Nephron progenitor cell (in vitro differentiated cells): ENCODE results near the gene GPS2.
A peak's percentile ranks its signal among the peaks of the same experiment; 100 is the strongest.

ENCODE experiments used
- DNase-seq: peaks from one replicate; pipeline ENCODE4 v3.0.0; 2021
- H3K27ac Mint-ChIP-seq: 2 replicates; pipeline ENCODE4 v1.8.0; 2021; ENCODE audit warnings: mild to moderate bottlenecking, moderate library complexity, mixed read lengths
- H3K27me3 Mint-ChIP-seq: 2 replicates; pipeline ENCODE4 v1.8.0; 2021; ENCODE audit warnings: mild to moderate bottlenecking, low read depth, mixed read lengths; ENCODE audit not compliant: poor library complexity
- H3K36me3 Mint-ChIP-seq: 2 replicates; pipeline ENCODE4 v1.8.0; 2021; ENCODE audit warnings: low read depth, mixed read lengths
- H3K4me1 Mint-ChIP-seq: 2 replicates; pipeline ENCODE4 v1.8.0; 2021; ENCODE audit warnings: mixed read lengths
- H3K4me3 Mint-ChIP-seq: 2 replicates; pipeline ENCODE4 v1.8.0; 2021; ENCODE audit warnings: mild to moderate bottlenecking, moderate library complexity, mixed read lengths
- H3K9me3 Mint-ChIP-seq: 2 replicates; pipeline ENCODE4 v1.8.0; 2021; ENCODE audit warnings: mild to moderate bottlenecking, moderate library complexity, mixed read lengths
- TF ChIP-seq, protein P1 (sequence below): fragments of 200-600 bp; sonication (generic); IDR thresholded peaks from 2 replicates; pipeline ENCODE4 v1.5.0; 2021; ENCODE audit warnings: antibody characterized with exemption

Gene GPS2

DNA sequence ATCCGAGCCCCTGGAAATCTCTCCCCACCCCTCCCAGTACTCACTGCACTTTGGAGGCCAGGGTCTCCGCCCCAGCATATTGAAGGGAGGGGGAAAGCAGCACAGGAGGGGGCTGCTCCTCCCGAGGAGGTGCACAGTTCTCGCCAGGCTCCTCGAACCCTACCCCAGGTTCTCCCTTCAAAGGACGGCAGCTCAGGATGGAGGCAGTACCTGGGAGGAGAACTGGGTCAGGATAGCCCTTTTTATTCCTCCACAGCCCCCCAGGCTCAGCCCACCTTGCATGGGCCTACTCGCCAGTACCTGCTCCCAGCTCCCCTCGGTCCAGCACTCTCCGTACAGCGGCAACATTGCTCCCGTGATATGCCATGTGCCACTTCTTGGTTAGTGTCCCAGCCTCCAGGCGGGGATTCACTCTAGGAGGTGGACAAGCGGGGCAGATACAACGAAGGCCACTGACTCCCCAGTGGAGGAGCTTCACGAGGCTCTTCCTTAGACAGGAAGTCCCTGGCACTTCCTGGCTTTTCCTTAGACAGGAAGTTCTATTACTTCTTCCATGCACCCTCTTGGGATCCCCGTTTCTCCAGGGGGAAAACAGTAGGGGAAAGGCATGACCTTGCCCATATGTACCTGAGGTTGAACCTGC, 2.1 kb upstream of the GPS2 start:
- Mint-ChIP-seq H3K4me3 (peak overlapping the region; percentile 51), H3K9me3 (no peaks in the 10 kb centered on the region), H3K36me3 (peaks cover 46% of the 10 kb centered on the region), H3K27me3 (no peaks in the 10 kb centered on the region), H3K4me1 (peaks cover 30% of the 10 kb centered on the region), H3K27ac (peak overlapping the region; percentile 57)
- DNase-seq = no peak
- TF ChIP-seq, protein P1, sequence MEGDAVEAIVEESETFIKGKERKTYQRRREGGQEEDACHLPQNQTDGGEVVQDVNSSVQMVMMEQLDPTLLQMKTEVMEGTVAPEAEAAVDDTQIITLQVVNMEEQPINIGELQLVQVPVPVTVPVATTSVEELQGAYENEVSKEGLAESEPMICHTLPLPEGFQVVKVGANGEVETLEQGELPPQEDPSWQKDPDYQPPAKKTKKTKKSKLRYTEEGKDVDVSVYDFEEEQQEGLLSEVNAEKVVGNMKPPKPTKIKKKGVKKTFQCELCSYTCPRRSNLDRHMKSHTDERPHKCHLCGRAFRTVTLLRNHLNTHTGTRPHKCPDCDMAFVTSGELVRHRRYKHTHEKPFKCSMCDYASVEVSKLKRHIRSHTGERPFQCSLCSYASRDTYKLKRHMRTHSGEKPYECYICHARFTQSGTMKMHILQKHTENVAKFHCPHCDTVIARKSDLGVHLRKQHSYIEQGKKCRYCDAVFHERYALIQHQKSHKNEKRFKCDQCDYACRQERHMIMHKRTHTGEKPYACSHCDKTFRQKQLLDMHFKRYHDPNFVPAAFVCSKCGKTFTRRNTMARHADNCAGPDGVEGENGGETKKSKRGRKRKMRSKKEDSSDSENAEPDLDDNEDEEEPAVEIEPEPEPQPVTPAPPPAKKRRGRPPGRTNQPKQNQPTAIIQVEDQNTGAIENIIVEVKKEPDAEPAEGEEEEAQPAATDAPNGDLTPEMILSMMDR = no peak

DNA sequence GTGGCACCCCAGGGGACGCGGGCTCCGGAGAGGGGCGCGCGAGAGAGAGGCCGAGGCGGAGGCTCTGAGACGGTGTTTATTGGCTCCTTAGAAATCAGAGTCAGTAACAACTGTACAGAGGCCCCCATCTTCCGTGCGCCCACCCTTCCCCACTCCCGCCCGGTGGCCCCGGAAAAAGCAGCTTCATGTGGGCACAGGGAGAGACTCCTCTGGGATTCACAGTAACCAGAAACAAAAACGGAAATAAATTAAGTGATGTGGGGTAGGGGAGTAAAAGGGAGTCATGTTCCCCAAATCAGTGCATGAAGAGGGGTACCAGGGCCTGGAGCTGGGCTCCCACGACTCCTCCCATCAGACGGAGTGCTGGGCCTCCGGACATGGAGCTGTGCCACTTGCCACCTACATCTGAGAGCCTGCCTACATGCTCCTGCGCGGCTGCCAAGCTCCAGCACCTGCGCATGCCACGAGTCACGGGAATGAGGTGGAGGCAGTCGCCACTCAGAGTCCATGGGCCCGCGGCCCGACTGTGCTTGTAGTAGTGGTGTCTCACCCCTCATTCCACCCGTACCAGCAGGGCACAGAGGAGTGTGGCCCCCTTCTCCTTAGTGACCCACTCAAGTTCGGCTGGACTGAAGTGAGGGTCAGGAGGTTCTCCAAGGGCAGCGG, 543 bp upstream of the GPS2 start:
- no peak for DNase-seq
- Mint-ChIP-seq H3K9me3 (no peaks in the 10 kb centered on the region), H3K4me1 (peaks cover 40% of the 10 kb centered on the region), H3K27me3 (no peaks in the 10 kb centered on the region), H3K36me3 (peaks cover 45% of the 10 kb centered on the region), H3K27ac (peak overlapping the region; percentile 66), H3K4me3 (peak overlapping the region; percentile 79)
- TF ChIP-seq, protein P1 = no peak

DNA sequence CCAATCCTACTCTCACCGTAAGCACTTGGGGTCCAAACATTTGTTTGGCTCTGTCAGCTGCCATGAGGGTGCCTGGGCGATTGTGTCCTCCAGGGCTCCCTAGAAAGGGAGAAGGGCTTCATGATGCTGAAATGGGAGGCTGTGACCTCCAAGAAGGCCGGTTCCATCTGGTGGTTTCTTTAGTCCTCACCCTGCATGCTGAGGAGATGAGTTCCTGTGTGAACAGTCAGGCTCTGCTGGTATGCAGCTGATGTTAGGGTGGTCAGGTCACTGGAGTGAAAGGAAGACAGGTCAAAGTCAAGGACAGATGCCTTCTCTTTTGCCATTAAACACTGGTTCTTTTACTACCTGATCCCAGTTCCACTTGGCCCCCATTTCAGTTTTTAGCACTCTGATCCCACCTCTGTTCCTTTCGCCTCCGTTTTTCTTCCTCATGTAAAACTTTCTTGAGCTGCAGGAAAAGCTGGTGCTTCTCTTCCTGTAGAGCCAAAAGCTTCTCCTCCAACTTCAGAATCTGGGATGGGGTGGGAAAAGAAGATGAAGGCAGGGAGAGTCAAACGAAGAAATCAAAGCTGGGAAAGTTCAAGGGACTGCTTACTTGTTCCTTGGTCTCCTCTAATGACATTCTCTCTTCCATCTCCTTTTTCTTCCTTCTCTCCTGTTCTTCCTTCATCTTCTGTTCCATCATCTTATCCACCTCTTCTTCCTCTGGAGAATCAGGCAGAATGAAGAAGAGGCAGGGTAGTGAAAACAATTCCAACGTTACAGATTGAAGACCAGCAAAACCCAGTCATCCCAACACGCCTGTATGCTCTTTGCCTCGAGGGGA, 1.1 kb downstream of the GPS2 start:
- peaks cover 56% of the 10 kb centered on the region for H3K4me1 Mint-ChIP-seq
- peaks cover 61% of the 10 kb centered on the region for H3K36me3 Mint-ChIP-seq
- H3K9me3 Mint-ChIP-seq = no peaks in the 10 kb centered on the region
- no peaks in the 10 kb centered on the region for H3K27me3 Mint-ChIP-seq
- H3K4me3 Mint-ChIP-seq = peak overlapping the region; percentile 83
- peak overlapping the region; percentile 97 for H3K27ac Mint-ChIP-seq
- DNase-seq = no peak
- TF ChIP-seq, protein P1 = no peak

DNA sequence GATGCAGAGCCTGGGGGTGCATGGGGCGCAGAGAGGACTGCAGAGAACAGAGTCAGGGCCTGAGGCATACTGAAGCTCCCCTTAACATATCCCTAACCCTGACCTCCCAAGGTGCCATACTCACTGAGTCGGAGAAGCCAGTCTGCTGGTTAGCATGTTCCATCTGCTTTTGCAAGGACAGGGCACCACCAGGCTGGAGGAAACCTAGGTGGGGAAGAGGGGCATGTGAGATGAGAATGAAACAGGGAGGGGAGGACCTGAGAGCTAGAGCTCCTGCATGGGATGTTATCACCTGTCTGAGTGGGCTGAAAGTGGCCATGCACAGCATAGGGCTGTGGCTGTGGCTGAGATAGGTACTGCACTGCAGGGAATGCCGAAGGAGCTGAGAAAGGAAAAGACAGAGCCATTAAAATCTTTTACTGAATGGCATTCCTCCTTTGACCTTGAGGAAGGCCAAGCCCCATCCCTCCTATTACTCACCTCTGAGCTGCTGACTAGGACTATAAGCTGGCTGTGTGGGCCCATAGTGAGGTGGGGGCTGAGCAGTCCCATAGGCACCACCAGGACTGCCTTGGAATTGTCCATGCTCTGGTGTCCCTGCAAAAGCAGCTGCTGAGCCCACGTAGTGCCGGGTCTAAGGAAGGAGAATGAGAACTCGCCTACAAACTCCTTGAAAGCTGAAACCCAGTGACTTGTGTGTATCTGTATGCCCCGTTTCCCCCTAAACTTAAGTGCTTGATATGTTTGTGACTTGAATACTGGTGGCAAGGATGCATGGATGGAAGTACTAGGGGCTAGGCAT, 1.9 kb downstream of the GPS2 start:
- no peak for DNase-seq
- Mint-ChIP-seq H3K4me3 (peak overlapping the region; percentile 83), H3K27ac (peak overlapping the region; percentile 29), H3K27me3 (no peaks in the 10 kb centered on the region), H3K36me3 (peaks cover 58% of the 10 kb centered on the region), H3K9me3 (no peaks in the 10 kb centered on the region), H3K4me1 (peaks cover 63% of the 10 kb centered on the region)
- TF ChIP-seq, protein P1 = no peak

DNA sequence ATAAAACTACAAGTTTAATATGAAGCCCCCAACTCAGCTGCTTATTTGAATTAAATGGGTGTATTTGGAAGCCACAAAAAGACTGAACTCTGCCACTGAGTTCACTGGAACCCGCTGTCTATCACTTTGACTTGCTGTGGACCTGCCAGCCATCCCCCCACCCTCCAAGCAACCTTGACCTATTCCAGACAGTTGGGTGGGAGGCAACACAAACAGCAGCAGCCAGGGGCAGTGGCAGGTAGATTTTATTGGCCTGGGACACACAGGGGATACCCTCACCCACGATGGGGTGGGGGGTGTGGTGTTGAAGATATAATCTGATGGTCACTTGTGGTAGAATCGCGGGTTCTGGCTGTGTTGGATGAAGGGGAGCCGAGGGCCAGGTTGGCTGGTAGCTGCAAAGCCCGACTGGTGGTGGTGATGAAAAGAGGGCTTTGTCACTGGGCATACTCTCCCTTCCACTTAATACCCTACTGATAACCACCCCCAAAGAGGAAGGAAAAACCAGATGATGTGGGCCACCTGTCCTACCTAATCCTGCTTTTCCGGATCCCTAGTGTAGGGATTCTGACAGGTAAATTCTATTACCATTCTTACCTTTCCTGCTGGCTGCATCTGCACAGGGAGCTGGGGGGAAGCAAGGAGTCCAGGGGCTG, 2.6 kb downstream of the GPS2 start:
- H3K4me3 Mint-ChIP-seq = peak overlapping the region; percentile 83
- H3K27ac Mint-ChIP-seq = peak overlapping the region; percentile 48
- H3K36me3 Mint-ChIP-seq = peaks cover 54% of the 10 kb centered on the region
- no peaks in the 10 kb centered on the region for H3K9me3 Mint-ChIP-seq
- H3K4me1 Mint-ChIP-seq = peaks cover 63% of the 10 kb centered on the region
- no peaks in the 10 kb centered on the region for H3K27me3 Mint-ChIP-seq
- no peak for DNase-seq
- TF ChIP-seq, protein P1 = no peak
